Measurements from ENCODE around the gene DNER.

- TF ChIP-seq POLR2AphosphoS5 (IDR thresholded peaks at IDR 0.05; ENCODE audit: low read depth, low read length) = no peak
- TF ChIP-seq, protein P1, sequence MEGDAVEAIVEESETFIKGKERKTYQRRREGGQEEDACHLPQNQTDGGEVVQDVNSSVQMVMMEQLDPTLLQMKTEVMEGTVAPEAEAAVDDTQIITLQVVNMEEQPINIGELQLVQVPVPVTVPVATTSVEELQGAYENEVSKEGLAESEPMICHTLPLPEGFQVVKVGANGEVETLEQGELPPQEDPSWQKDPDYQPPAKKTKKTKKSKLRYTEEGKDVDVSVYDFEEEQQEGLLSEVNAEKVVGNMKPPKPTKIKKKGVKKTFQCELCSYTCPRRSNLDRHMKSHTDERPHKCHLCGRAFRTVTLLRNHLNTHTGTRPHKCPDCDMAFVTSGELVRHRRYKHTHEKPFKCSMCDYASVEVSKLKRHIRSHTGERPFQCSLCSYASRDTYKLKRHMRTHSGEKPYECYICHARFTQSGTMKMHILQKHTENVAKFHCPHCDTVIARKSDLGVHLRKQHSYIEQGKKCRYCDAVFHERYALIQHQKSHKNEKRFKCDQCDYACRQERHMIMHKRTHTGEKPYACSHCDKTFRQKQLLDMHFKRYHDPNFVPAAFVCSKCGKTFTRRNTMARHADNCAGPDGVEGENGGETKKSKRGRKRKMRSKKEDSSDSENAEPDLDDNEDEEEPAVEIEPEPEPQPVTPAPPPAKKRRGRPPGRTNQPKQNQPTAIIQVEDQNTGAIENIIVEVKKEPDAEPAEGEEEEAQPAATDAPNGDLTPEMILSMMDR (IDR thresholded peaks at IDR 0.05) = no peak
- TF ChIP-seq MAX (IDR thresholded peaks at IDR 0.05; ENCODE audit: low read depth) = no peak
- TF ChIP-seq RCOR1 (IDR thresholded peaks at IDR 0.05; ENCODE audit: low read length) = no peak
- TF ChIP-seq FOSL2 (IDR thresholded peaks at IDR 0.05; ENCODE audit: borderline replicate concordance, low read depth) = no peak
- TF ChIP-seq, protein P2, sequence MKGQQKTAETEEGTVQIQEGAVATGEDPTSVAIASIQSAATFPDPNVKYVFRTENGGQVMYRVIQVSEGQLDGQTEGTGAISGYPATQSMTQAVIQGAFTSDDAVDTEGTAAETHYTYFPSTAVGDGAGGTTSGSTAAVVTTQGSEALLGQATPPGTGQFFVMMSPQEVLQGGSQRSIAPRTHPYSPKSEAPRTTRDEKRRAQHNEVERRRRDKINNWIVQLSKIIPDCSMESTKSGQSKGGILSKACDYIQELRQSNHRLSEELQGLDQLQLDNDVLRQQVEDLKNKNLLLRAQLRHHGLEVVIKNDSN (IDR thresholded peaks at IDR 0.05; ENCODE audit: borderline replicate concordance, low read depth) = no peak
These were observed at the start of gene DNER for GRCh38 chr2:229714080-229714735.
